ENCODE results near the gene C10orf67. TPM values are rescaled to one million over a fixed set of nuclear protein-coding genes. Genes with fewer than 3 reads are reported as not detected.

The C10orf67 gene
- total RNA-seq, 1 experiment from 2014 or later = 0.13 TPM

DNA sequence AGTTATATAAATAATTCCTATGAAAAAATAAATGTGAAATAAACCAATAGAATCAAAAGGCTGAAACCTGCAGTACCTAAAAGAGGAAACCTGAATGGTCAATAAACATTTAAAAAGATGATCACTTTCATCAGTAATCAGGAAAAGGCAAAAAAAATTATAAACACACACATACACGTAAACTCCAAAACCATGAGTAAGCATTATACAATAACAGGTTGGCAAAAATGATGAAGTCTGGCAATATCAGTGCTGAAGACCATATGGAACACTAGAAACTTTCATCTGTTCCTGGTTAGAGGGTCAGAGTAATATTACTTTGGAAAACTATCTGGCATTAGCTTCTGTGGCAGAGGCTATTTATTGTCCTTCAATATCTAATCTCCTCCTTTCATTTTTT, 114.0 kb downstream of the C10orf67 start:
- H3K27ac ChIP-seq (ENCODE audit: low read depth, low read length, poor library complexity, severe bottlenecking) = no peak overlapping the region
- ChIA-PET POLR2A (ENCODE audit: low non-redundant PET) (no interaction called here), CTCF (no interaction called here)
- BruUV-seq (replicated peaks) = no TSS peak
- H3K4me1 ChIP-seq (ENCODE audit: insufficient read depth, low read length, poor library complexity, severe bottlenecking) = no peaks in the 10 kb centered on the region
- intact Hi-C loops (cut with micrococcal nuclease; ENCODE audit: unreplicated experiment) = no loop called here
- no peaks in the 10 kb centered on the region for H3K36me3 ChIP-seq (ENCODE audit: insufficient read depth, low read length, poor library complexity, severe bottlenecking)
- no peak overlapping the region for H3K4me3 ChIP-seq (ENCODE audit: low read depth, low read length, poor library complexity, severe bottlenecking)
- H3K9me3 ChIP-seq (ENCODE audit: low read depth, low read length, poor library complexity, severe bottlenecking) = no peaks in the 10 kb centered on the region
- TF ChIP-seq EZH2 (IDR thresholded peaks at IDR 0.05; ENCODE audit: borderline replicate concordance, low read depth, low read length, poor library complexity, severe bottlenecking) = no peak
- TF ChIP-seq, protein P1, sequence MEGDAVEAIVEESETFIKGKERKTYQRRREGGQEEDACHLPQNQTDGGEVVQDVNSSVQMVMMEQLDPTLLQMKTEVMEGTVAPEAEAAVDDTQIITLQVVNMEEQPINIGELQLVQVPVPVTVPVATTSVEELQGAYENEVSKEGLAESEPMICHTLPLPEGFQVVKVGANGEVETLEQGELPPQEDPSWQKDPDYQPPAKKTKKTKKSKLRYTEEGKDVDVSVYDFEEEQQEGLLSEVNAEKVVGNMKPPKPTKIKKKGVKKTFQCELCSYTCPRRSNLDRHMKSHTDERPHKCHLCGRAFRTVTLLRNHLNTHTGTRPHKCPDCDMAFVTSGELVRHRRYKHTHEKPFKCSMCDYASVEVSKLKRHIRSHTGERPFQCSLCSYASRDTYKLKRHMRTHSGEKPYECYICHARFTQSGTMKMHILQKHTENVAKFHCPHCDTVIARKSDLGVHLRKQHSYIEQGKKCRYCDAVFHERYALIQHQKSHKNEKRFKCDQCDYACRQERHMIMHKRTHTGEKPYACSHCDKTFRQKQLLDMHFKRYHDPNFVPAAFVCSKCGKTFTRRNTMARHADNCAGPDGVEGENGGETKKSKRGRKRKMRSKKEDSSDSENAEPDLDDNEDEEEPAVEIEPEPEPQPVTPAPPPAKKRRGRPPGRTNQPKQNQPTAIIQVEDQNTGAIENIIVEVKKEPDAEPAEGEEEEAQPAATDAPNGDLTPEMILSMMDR (conservative IDR thresholded peaks at IDR 0.05; ENCODE audit: low read depth, low read length) = no peak
- DNase-seq (ENCODE audit: low spot score) = no peak
- peaks cover 45% of the 10 kb centered on the region for H3K27me3 ChIP-seq (replicated peaks; ENCODE audit: insufficient read depth, low read depth, low read length, poor library complexity)

DNA sequence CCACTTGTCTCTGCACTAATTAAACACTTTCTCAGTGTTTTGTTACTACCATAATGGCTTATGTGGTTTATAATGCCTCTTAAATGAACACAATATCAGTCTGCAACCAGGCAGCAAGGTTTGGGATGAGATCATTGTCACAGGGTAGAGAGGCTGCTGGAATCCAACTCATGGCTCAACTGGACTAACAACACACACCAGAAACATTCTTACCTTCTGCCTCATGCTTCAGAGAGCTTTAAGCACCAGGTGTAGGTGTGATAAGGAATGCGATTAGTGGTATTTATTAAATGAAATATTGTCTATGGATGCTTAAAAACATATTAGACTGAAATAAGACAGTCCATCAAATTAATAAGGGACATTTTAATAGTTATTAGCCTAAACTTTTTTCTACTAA, 127.1 kb downstream of the C10orf67 start:
- no peak overlapping the region for H3K4me3 ChIP-seq (ENCODE audit: low read depth, low read length, poor library complexity, severe bottlenecking)
- H3K9me3 ChIP-seq (ENCODE audit: low read depth, low read length, poor library complexity, severe bottlenecking) = no peaks in the 10 kb centered on the region
- ChIA-PET POLR2A (ENCODE audit: low non-redundant PET) (no interaction called here), CTCF (interaction anchor here (0.5 kb wide), 1 partner anchor 667 kb away, joined by 4 read pairs; no protein-coding TSS in a partner anchor)
- no peak for TF ChIP-seq EZH2 (IDR thresholded peaks at IDR 0.05; ENCODE audit: borderline replicate concordance, low read depth, low read length, poor library complexity, severe bottlenecking)
- TF ChIP-seq, protein P1 (conservative IDR thresholded peaks at IDR 0.05; ENCODE audit: low read depth, low read length) = no peak
- H3K27ac ChIP-seq (ENCODE audit: low read depth, low read length, poor library complexity, severe bottlenecking) = no peak overlapping the region
- peaks cover 98% of the 10 kb centered on the region for H3K27me3 ChIP-seq (replicated peaks; ENCODE audit: insufficient read depth, low read depth, low read length, poor library complexity)
- H3K36me3 ChIP-seq (ENCODE audit: insufficient read depth, low read length, poor library complexity, severe bottlenecking) = no peaks in the 10 kb centered on the region
- DNase-seq (ENCODE audit: low spot score) = no peak
- no peaks in the 10 kb centered on the region for H3K4me1 ChIP-seq (ENCODE audit: insufficient read depth, low read length, poor library complexity, severe bottlenecking)
- intact Hi-C loops (cut with micrococcal nuclease; ENCODE audit: unreplicated experiment) = no loop called here
- no TSS peak for BruUV-seq (replicated peaks)

DNA sequence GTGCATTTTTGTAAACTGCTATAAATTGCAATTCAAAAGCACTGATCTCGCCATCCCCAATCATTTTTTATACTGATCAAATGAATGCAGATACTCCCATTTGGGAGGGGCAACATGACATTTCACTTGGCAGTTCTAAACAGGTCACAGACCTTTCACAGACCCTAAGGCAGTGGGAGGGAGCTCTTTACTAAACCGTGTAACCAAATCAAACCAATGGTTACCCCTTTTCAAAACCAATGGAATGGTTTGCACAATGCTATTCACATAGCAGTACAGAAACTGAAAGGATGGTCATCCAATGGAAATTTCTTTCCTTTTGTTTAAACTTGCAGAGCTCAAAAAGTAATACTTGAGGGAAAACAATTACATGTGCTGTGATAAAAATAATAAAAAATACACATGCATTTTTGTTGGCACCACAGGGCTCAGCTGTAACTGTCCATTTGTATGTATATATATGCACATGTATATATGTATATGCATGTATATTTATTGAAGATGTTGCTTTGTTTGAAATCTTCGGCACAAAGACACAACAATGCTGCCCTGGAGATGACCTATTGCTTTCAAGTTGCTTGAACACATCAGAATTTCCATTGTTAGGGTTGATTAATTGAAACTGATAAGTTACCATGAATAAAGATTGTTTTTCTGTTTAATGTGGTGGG, 138.5 kb downstream of the C10orf67 start:
- H3K27me3 ChIP-seq (replicated peaks; ENCODE audit: insufficient read depth, low read depth, low read length, poor library complexity) = peaks cover 98% of the 10 kb centered on the region
- H3K36me3 ChIP-seq (ENCODE audit: insufficient read depth, low read length, poor library complexity, severe bottlenecking) = no peaks in the 10 kb centered on the region
- intact Hi-C loops (cut with micrococcal nuclease; ENCODE audit: unreplicated experiment) = no loop called here
- H3K27ac ChIP-seq (ENCODE audit: low read depth, low read length, poor library complexity, severe bottlenecking) = no peak overlapping the region
- CTCF ChIA-PET = interaction anchor here (0.6 kb wide), 1 partner anchor 48 kb away, joined by 4 read pairs; no protein-coding TSS in a partner anchor
- H3K9me3 ChIP-seq (ENCODE audit: low read depth, low read length, poor library complexity, severe bottlenecking) = no peaks in the 10 kb centered on the region
- BruUV-seq (replicated peaks) = no TSS peak
- H3K4me1 ChIP-seq (ENCODE audit: insufficient read depth, low read length, poor library complexity, severe bottlenecking) = peaks cover 6% of the 10 kb centered on the region
- DNase-seq (ENCODE audit: low spot score) = no peak
- POLR2A ChIA-PET (ENCODE audit: low non-redundant PET) = no interaction called here
- TF ChIP-seq, protein P1 (conservative IDR thresholded peaks at IDR 0.05; ENCODE audit: low read depth, low read length) = no peak
- no peak for TF ChIP-seq EZH2 (IDR thresholded peaks at IDR 0.05; ENCODE audit: borderline replicate concordance, low read depth, low read length, poor library complexity, severe bottlenecking)
- H3K4me3 ChIP-seq (ENCODE audit: low read depth, low read length, poor library complexity, severe bottlenecking) = no peak overlapping the region

Measured in A673 (cell line).